ENCODE results near the gene APOB.

- TF ChIP-seq CTCF (IDR thresholded peaks at IDR 0.05) (no peak), POLR2A (IDR thresholded peaks at IDR 0.05) (no peak)
Measured at GRCh38 chr2:20977520-20978180, 66.2 kb downstream of the APOB start.

Measured in esophagus squamous epithelium (tissue), 4 donors.